Measurements from ENCODE around the gene PAIP2.
"Not testable (repeated sequence)": the region's sequence is repeated elsewhere in the genome, so short reads cannot be mapped to it uniquely, and the experiment has no call there.

Gene PAIP2

GRCh38 chr5:139341689-139342422 is at the start of gene PAIP2:
TSS of gene PAIP2 (plus strand) at chr5:139341854. CDS start at chr5:139363785, 21,931 bp downstream.
- peak; percentile 96 to 97 for DNase-seq (ENCODE audit: low read depth in 2 of 2)

- no peak for DNase-seq (ENCODE audit: low read depth in 2 of 2)
Observed at GRCh38 chr5:139293202-139293506, 48.5 kb upstream of the PAIP2 start.

- peak; percentile 93 to 94 for DNase-seq (ENCODE audit: low read depth in 2 of 2)
Observed at GRCh38 chr5:139293507-139294373, 47.9 kb upstream of the PAIP2 start, which contains the start of gene MATR3. TSS of gene MATR3 (plus strand) at chr5:139293740. CDS start at chr5:139307416, 13,676 bp downstream.

GRCh38 chr5:139294374-139295165 is 47.1 kb upstream of the PAIP2 start:
- peak; percentile 42 to 56 for DNase-seq (ENCODE audit: low read depth in 2 of 2)

- DNase-seq (ENCODE audit: low read depth in 2 of 2) = no peak
Observed at GRCh38 chr5:139295346-139296057, 46.2 kb upstream of the PAIP2 start.

- no peak for DNase-seq (ENCODE audit: low read depth in 2 of 2)
Observed at GRCh38 chr5:139296198-139296597, 45.5 kb upstream of the PAIP2 start.

- DNase-seq (ENCODE audit: low read depth in 2 of 2) = no peak
Observed at GRCh38 chr5:139296862-139297326, 44.8 kb upstream of the PAIP2 start.

GRCh38 chr5:139297439-139298133 is 44.1 kb upstream of the PAIP2 start:
- no peak for DNase-seq (ENCODE audit: low read depth in 2 of 2)

- no peak for DNase-seq (ENCODE audit: low read depth in 2 of 2)
Observed at GRCh38 chr5:139298242-139298641, 43.4 kb upstream of the PAIP2 start.

GRCh38 chr5:139299486-139299885 is 42.2 kb upstream of the PAIP2 start:
- DNase-seq (ENCODE audit: low read depth in 2 of 2) = no peak

- DNase-seq (ENCODE audit: low read depth in 2 of 2) = no peak
Observed at GRCh38 chr5:139301808-139302499, 39.7 kb upstream of the PAIP2 start.

GRCh38 chr5:139304391-139305324 is 37.0 kb upstream of the PAIP2 start:
- no peak for DNase-seq (ENCODE audit: low read depth in 2 of 2)

GRCh38 chr5:139306197-139306596 is 35.5 kb upstream of the PAIP2 start:
- DNase-seq (ENCODE audit: low read depth in 2 of 2) = no peak

GRCh38 chr5:139306628-139307379 is 34.9 kb upstream of the PAIP2 start:
- DNase-seq (ENCODE audit: low read depth in 2 of 2) = no peak

- DNase-seq (ENCODE audit: low read depth in 2 of 2) = no peak
Observed at GRCh38 chr5:139308797-139309196, 32.9 kb upstream of the PAIP2 start.

- not testable (repeated sequence) for DNase-seq (ENCODE audit: low read depth in 2 of 2)
Observed at GRCh38 chr5:139310715-139311186, 30.9 kb upstream of the PAIP2 start.

GRCh38 chr5:139312075-139312474 is 29.6 kb upstream of the PAIP2 start:
- DNase-seq (ENCODE audit: low read depth in 2 of 2) = no peak

- DNase-seq (ENCODE audit: low read depth in 2 of 2) = no peak
Observed at GRCh38 chr5:139314276-139314675, 27.4 kb upstream of the PAIP2 start.
